ENCODE data around the gene FGD5. TPM values are rescaled to one million over a fixed set of nuclear protein-coding genes. Genes with fewer than 3 reads are reported as not detected.

Gene FGD5
- total and polyA plus RNA-seq, 9 of the 15 experiments (the other 6 are each of a cell fraction or from before 2014, with no cell fraction given), result 0.18 TPM; not detected in 8

DNA sequence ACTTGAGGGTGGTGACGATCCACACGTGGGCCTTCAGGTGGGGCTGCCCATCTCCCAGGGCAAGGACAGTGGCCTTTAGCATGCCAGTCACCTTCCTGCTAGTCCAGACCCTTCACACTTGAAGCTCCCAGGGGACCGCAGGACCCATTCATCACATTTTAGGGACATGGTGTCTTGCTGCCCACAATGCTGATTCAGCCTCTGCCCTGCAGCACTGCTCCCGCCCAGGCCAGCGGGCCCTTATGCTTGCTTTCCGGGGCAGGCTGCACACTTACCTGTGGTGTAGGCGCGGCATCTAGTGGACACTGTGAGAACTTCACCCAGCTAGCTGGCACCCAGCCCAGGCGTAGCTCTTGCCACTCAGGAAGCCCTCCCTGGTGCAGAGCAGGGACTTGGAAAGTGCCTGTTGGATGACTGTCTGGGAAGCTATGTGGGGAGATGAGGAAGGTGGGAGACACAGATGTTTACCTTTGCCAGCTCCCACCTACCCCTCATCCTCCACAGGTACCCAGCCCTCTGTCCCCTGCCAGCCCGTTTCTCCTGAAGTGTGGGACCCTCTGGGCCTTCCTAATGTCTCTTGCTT, 102.4 kb downstream of the FGD5 start (continued):
- TF ChIP-seq, protein P1, sequence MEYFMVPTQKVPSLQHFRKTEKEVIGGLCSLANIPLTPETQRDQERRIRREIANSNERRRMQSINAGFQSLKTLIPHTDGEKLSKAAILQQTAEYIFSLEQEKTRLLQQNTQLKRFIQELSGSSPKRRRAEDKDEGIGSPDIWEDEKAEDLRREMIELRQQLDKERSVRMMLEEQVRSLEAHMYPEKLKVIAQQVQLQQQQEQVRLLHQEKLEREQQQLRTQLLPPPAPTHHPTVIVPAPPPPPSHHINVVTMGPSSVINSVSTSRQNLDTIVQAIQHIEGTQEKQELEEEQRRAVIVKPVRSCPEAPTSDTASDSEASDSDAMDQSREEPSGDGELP (CRISPR knock-in tag; IDR thresholded peaks at IDR 0.05; ENCODE audit: borderline replicate concordance), result 0 out of 2 replicates have a peak, but pooled peaks have one; percentile 46
- TF ChIP-seq NFXL1 (CRISPR knock-in tag; IDR thresholded peaks at IDR 0.05) (no peak), ZNF445 (CRISPR knock-in tag; IDR thresholded peaks at IDR 0.05; ENCODE audit: low read depth) (no peak), BRD9 (IDR thresholded peaks at IDR 0.05; ENCODE audit: low read depth, partially characterized antibody) (no peak), ZNF589 (CRISPR knock-in tag; IDR thresholded peaks at IDR 0.05; ENCODE audit: low read depth) (no peak), ZFP36 (IDR thresholded peaks at IDR 0.05; ENCODE audit: low read depth, low read length, partially characterized antibody) (peak; percentile 40), DPF2 (IDR thresholded peaks at IDR 0.05) (no peak), STAG1 (CRISPR knock-in tag; IDR thresholded peaks at IDR 0.05; ENCODE audit: borderline replicate concordance) (peak; percentile 98), KLF13 (tag; IDR thresholded peaks at IDR 0.05; ENCODE audit: borderline replicate concordance, low read depth) (no peak), PHF21A (IDR thresholded peaks at IDR 0.05; ENCODE audit: borderline replicate concordance, low read depth) (no peak), RNF2 (IDR thresholded peaks at IDR 0.05) (no peak), HDAC6 (IDR thresholded peaks at IDR 0.05; ENCODE audit: low read depth, low read length) (no peak), ZNF24 (IDR thresholded peaks at IDR 0.05) (no peak), MCM7 (IDR thresholded peaks at IDR 0.05) (no peak), TBL1XR1 (IDR thresholded peaks at IDR 0.05; ENCODE audit: low read length in 2 of 2) (peak in 1 of 2 experiments; percentile 51; a peak in 1 of 4 replicates)
- TF ChIP-seq, protein P2, sequence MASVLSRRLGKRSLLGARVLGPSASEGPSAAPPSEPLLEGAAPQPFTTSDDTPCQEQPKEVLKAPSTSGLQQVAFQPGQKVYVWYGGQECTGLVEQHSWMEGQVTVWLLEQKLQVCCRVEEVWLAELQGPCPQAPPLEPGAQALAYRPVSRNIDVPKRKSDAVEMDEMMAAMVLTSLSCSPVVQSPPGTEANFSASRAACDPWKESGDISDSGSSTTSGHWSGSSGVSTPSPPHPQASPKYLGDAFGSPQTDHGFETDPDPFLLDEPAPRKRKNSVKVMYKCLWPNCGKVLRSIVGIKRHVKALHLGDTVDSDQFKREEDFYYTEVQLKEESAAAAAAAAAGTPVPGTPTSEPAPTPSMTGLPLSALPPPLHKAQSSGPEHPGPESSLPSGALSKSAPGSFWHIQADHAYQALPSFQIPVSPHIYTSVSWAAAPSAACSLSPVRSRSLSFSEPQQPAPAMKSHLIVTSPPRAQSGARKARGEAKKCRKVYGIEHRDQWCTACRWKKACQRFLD (CRISPR knock-in tag; IDR thresholded peaks at IDR 0.05), result no peak
- TF ChIP-seq, protein P3, sequence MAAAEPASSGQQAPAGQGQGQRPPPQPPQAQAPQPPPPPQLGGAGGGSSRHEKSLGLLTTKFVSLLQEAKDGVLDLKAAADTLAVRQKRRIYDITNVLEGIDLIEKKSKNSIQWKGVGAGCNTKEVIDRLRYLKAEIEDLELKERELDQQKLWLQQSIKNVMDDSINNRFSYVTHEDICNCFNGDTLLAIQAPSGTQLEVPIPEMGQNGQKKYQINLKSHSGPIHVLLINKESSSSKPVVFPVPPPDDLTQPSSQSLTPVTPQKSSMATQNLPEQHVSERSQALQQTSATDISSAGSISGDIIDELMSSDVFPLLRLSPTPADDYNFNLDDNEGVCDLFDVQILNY (CRISPR knock-in tag; IDR thresholded peaks at IDR 0.05), result peak; percentile 77; the same call in 1 of the 2 replicates
- TF ChIP-seq, protein P4, sequence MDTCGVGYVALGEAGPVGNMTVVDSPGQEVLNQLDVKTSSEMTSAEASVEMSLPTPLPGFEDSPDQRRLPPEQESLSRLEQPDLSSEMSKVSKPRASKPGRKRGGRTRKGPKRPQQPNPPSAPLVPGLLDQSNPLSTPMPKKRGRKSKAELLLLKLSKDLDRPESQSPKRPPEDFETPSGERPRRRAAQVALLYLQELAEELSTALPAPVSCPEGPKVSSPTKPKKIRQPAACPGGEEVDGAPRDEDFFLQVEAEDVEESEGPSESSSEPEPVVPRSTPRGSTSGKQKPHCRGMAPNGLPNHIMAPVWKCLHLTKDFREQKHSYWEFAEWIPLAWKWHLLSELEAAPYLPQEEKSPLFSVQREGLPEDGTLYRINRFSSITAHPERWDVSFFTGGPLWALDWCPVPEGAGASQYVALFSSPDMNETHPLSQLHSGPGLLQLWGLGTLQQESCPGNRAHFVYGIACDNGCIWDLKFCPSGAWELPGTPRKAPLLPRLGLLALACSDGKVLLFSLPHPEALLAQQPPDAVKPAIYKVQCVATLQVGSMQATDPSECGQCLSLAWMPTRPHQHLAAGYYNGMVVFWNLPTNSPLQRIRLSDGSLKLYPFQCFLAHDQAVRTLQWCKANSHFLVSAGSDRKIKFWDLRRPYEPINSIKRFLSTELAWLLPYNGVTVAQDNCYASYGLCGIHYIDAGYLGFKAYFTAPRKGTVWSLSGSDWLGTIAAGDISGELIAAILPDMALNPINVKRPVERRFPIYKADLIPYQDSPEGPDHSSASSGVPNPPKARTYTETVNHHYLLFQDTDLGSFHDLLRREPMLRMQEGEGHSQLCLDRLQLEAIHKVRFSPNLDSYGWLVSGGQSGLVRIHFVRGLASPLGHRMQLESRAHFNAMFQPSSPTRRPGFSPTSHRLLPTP (IDR thresholded peaks at IDR 0.05; ENCODE audit: borderline replicate concordance, extremely low read depth, insufficient read length), result no peak
- TF ChIP-seq, protein P5, sequence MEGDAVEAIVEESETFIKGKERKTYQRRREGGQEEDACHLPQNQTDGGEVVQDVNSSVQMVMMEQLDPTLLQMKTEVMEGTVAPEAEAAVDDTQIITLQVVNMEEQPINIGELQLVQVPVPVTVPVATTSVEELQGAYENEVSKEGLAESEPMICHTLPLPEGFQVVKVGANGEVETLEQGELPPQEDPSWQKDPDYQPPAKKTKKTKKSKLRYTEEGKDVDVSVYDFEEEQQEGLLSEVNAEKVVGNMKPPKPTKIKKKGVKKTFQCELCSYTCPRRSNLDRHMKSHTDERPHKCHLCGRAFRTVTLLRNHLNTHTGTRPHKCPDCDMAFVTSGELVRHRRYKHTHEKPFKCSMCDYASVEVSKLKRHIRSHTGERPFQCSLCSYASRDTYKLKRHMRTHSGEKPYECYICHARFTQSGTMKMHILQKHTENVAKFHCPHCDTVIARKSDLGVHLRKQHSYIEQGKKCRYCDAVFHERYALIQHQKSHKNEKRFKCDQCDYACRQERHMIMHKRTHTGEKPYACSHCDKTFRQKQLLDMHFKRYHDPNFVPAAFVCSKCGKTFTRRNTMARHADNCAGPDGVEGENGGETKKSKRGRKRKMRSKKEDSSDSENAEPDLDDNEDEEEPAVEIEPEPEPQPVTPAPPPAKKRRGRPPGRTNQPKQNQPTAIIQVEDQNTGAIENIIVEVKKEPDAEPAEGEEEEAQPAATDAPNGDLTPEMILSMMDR (IDR thresholded peaks at IDR 0.05 in 2 of 3, conservative IDR thresholded peaks at IDR 0.05 in 1 of 3; ENCODE audit: insufficient read depth in 2 of 3, low read depth in 1 of 3, low read length in 3 of 3), result peak; percentile 95 to 98 (median 98)

All from K562 (cell line).